ENCODE results near the gene ARL14EPL. TPM values are rescaled to one million over a fixed set of nuclear protein-coding genes. Genes with fewer than 3 reads are reported as not detected.
"Not testable (repeated sequence)": the region's sequence is repeated elsewhere in the genome, so short reads cannot be mapped to it uniquely, and the experiment has no call there.

ARL14EPL gene
- polyA plus RNA-seq, 12 donors = 0.08 to 0.29 (median 0.19) TPM; not detected in 9

DNA sequence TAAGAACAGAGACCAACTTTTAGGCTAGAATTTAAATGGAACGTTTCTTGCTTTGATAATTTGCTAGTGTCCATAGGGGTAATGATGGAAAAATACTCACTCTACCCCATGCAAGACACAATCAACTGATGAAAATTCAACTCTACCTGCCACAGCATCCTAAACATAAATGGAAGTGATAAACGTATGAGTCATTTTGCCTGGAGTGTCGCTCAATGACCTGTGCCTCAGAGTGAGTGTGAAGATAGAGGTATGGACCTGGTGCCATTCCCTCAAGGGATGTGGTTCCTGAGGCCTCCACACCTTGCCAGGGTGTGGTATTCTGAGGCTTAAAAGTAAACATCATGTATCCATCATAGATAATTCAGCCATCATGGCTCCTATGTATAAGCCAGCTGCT is 14.0 kb downstream of the ARL14EPL start:
- DNase-seq = no peak

DNA sequence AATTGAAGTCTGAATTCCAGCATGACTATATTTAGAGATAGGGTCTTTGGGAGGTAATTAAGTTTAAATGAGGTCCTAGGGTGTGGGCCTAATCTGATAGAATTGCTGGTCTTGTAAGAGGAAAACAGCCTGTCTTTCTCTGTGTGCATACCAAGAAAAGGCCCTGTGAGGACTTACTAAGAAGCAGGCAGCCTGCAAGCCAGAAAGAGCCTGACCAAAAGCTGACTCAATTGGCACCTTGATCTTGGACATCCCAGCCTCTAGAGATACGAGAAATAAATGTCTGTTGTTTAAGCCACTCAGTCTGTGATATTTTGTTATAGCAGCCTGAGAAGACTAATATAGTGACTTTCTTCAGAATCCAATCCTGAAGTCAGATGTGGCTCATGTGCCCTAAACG is 14.6 kb downstream of the ARL14EPL start:
- no peak for DNase-seq

DNA sequence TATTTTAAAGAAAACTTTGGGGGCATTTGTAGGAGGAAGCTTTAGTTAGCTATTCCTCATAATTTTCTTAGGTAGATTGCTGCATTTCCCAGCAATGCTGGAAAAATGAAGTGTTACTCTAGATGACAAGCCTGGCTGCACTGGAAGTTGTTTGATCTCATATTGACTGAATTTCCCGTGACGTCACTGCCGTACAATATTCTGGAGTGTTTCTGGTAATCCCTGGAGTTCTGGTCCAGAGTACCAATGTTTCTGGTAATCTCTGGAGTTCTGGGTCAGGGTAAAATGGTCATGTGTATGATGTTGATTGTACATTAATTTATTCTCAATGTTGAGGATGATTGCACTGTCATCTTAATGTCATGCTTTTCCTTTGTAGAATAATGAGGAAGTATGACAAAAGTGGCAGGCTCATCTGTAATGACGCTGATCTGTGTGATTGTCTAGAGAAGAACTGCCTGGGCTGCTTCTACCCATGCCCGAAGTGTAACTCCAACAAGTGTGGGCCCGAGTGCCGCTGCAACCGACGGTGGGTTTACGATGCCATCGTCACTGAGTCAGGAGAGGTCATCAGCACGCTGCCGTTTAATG is 26.2 kb downstream of the ARL14EPL start:
- DNase-seq = no peak

DNA sequence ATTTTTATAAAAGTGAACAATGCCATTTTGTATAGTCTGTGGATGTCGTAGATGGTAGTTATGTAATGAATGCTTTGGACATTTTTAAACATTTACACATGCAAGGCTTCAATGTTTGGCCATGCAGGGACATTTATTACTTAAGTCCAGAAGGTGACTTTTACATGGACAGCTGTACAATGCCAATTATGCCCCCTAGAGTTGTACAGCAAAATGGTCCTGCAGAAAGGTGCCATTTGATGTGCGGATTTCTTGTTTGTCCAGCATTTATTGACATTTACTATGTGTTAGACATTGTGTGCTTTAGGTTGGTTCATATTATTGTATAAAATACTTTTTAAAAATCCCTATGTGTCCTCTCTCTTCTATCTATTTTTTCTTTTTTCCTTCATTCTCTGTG is 30.1 kb downstream of the ARL14EPL start:
- DNase-seq = no peak

DNA sequence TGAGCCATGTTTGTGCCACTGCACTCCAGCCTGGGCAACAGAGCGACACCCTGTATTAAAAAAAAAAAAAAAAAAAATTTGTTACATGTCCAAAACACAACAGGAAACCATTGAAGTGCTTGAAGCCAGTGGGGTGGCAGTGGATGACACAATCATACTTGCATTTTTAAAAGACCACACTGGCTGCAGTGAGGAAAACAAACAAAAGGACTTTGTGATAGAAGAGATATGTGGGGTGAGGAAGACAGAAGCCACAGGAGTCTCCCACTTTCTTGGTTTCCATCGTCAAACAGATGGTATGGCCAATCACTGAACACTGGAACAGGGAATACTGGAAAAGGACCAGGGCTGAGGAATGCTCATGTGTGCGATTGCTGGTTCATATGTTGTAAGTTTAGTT is 31.7 kb downstream of the ARL14EPL start:
- no peak for DNase-seq

DNA sequence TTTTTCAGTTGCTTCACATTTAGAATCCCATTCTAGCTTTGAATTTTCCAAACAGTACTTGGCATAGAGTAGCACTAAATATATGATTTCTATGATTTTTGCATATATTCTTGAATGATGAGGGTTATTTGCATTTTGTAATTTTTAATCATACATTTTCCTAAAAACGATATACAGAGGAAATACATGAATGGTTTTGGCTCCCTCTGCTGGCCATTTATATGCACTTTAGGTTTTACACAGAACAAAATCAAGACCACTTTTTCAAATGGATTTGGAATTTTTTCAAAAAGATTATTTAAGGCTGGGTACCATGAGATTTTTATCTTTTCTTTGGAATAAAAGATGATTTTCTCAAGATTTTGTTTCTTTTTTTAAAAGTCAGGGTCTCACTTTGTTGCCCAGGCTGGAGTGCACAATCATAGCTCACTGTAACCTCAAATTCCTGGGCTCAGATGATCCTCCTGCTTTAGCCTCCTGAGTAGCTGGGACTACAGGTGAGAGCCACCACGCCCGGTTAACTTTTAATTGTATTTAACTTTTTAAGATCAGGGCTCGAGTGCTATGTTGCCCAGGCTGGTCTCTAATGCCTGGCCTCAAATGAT is 35.9 kb downstream of the ARL14EPL start:
- peak; percentile 69 for DNase-seq

DNA sequence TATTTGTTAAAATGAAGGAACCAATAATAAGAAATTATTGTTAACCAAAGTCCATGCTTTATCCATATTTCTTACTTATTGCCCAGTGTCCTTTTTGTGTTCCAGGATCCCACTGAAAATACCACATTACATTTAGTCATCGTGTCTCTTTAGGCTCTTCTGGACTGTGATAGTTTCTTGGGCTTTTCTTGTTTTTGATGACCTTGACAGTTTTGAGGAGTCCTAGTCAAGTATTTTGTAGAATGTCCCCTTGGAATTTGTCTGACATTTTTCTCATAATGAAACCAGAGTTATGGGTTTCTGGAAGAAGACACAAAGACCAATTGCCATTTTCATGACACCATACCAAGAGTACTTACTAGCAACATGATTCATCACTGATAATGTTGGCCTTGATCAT is 38.9 kb downstream of the ARL14EPL start:
- no peak for DNase-seq

DNA sequence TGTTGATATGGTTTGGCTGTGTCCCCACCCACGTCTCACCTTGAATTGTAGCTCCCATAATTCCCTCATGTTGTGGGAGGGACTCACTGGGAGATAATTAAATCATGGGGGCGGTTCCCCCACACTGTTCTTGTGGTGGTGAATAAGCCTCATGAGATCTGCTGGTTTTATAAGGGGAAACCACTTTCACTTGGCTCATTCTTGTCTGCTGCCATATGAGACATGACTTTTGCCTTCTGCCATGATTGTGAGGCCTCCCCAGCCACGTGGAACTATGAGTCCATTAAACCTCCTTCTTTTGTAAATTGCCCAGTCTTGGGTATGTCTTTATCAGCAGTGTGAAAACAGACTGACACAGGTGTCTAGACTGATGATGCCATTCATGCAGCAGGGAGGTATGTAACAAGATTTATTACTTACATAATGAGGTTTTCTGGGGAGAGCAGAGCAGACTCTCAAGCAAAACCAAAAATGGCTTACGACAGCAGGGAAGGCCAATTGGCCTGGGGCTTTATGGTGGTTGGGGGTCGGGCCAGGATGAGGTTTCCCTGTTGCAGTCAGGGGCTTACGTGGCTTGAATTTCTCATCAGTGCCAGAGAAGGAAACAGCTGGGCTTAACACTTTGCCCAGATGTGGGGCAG is 43.0 kb downstream of the ARL14EPL start:
- DNase-seq = no peak

DNA sequence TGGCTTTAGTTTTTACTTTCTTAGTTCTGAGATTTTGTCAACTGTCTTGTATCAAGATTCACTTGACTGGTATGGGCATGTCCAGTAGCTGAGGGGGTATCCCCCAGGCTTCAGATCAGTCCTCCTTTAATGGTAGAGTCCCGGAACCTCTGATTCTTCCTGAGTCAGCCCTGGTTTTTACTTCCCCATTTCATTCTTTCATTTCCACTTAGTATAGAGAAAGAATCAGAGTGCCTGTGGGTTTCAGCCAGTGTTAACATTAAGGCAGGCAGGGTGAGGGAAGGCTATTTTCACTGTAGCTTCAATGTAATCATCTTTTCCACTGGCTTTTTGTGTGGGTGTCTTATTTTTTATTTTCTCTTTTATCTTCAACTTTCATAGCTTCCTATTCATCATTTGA is 44.2 kb downstream of the ARL14EPL start:
- no peak for DNase-seq

DNA sequence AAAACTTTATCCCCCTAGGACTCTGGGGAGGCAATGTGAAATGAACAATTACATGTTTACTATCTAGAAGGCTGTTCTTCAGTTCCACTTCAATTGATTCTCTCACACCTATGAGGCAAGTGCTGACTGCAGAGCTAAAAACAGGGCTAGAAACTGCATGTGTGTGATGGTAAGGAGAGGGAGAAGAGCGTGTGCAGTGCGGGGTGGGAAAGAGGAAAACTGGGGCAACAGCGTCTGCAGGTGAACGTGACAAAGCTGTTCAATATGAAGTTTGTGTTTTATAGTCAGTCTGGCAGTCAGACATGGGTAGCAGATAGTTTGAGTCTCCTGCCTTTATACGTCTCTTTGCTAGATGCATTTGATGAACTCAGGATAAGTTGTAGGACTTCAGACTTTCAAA is 45.9 kb downstream of the ARL14EPL start:
- no peak for DNase-seq

DNA sequence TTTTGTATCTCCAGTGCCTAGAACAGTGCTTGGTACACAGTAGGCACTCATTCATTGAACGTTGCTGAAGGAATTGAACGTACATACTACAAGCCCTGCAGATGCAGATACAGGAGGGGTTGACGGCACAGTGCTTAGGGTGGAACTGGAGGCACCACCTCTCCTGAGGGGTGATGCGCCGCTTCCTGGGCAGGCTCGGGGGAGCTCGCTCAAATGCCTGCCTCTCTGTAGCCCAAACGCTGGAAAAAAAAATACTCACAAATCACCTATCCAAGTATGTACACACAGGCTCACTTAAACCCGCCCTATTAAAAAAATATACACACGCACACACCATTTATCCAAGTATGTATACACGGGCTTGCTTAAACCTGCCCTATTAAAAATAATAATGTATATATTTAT is 52.0 kb downstream of the ARL14EPL start:
- DNase-seq = no peak

DNA sequence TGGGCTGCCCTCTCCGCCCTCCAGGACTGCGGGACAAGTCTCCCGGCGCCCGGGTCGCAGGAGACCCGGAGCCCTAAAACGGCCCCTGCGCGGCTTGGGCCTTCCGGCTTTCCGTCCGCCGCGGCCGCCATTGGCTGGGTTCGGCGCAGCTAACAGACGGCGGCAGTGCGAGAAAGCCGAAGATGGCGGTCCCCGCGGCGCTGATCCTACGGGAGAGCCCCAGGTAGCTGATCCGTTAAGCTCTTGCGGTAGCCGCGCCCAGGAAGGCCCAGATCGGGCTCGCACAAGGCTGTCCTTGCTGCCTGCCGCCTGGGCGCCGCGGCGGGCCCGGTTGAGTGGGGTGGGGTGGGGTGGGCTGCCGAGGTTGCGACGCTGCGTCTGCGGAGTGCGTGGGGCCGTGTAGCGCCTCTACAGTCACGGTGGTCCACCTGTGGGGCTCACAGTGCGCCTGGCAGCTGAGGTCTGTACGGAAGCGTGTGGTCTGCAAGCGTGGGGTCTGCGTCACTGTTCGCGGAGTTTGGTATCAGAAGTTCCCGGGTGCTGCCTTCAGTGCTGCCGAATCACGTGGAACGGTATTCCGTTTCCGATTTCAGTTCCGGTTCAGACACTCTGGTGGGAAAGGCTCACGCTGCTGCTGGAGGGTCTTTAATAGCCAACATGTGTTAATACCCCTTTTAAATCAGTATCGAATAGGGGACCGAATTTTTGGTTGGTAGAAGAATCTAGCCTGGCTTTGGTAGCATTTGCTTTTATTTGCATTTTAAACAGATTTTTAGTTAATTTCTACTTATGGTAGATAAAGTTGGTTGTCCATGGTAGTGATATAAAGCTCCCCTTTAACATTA is 52.8 kb downstream of the ARL14EPL start, which contains the start of gene COMMD10:
TSS of gene COMMD10 (plus strand) at position 155 of the 845 bp plus-strand sequence.
- DNase-seq = peak; percentile 89

DNA sequence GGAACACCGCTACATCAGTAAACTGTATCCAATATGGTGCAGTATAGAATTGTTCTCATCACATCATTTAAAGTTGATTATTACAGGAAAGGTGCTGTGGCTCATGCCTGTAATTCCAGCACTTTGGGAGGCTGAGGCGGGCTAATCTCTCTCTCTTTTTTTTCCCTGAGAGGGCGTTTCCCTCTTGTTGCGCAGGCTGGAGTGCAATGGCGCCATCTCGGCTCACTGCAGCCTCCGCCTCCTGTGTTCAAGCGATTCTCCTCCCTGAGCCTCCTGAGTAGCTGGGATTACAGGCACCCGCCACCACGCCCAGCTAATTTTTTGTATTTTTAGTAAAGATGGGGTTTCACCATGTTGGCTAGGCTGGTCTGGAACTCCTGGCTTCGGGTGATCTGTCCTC is 54.0 kb downstream of the ARL14EPL start:
- DNase-seq = not testable (repeated sequence)

DNA sequence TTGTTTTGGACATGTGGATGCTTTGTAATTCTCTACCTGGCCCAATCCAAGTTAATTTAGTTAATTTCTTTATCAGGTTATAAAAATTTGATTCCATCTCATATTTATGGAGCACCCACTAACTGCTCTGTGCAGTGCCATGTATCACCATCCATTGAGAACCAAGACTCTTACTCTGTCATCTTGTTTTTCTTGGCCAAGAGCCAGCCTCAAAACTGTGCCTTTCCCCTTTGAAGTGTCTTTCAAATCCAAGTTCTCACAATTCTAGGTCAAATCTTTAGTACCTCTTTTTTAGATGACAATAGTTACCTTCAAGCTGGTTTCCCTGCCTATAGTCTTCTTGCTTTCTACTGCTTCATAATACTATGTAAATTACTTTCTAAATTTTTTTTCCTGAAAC is 55.8 kb downstream of the ARL14EPL start:
- DNase-seq = no peak

DNA sequence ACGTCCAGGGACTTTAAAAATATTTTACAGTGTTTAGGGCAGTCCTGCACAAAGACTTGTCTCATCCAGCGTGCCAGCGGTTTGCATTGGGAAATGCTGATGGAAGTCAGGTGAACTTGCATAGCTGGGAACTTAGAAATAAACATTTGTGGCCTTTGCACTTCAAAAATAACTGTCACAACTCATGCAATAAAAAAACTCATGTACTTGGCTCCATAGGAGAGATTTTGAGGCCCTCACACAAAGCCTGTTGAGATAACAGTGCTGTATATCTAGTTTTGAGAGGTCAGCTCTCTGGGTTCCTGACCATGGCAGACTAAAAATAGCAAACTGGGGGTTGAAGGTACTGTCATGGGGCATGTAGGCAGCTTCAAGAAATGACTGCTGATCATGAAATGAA is 58.0 kb downstream of the ARL14EPL start:
- no peak for DNase-seq

DNA sequence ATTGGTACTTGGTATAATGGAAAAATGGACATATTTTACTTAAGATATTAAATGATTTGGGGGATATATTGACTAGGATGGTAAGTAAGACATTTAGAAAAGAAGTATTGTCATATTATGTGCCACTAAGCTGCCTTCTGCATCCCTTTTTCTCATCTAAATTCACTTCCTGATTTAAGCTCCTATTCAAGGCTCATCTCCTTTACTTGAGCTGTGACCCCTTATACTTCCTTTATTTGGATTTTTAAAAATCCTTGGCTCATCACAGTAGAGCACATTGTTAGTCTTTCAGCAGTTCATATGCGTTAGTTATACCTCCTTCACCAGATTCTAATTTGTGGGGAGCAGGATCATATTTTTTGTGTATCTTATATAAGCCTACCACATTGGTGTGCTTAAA is 59.1 kb downstream of the ARL14EPL start:
- DNase-seq = no peak

DNA sequence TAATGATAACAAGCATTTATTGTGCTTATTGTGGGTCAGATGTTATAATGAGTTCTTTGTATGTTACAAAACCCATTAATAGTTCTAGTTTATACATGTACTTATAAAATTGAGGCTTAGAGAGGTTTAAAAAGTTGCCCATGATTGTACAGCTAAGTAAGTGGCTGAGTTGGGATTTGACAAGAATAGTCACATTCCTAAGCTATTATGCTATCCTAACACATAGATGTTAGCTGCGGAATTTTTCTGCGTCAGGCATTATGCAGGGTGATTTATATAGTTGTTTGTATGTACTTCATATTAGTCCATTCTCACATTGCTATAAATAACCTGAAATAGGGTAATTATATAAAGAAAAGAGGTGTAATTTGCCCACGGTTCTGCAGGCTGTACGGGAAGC is 65.0 kb downstream of the ARL14EPL start:
- DNase-seq = no peak

DNA sequence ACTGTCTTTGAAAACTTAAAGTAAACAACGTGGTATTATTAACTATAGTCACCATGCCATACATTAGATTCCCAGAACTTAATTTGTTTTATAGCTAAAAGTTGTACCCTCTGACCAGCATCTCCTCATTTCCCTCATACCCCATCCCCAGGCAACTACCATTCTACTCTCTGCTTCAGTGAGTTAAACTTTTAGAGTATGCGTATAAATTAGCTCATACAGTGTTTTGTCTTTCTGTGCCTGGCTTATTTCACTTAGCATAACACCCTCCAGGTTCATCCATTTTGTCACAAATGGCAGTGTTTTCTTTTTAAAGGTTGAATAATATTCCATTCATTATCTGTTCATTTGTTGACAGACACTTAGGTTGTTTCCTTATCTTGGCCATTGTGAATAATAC is 66.7 kb downstream of the ARL14EPL start:
- no peak for DNase-seq

DNA sequence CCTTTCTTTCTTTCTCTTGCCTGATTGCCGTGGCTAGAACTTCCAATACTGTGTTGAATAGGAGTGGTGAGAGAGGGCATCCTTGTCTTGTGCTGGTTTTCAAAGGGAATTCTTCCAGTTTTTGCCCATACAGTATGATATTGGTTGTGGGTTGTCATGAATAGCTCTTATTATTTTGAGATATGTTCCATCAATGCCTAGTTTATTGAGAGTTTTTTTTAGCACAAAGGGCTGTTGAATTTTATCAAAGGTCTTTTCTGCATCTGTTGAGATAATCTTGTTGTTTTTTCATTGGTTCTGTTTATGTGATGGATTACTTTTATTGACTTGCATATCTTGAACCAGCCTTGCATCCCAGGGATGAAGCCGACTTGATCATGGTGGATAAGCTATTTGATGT is 72.7 kb downstream of the ARL14EPL start:
- not testable (repeated sequence) for DNase-seq

Measured in muscle of arm (tissue), 12 donors.